GM19372 (cell line): ENCODE measurements around the gene OIP5.
"Not testable (repeated sequence)": the region's sequence is repeated elsewhere in the genome, so short reads cannot be mapped to it uniquely, and the experiment has no call there.

Experiments
- ATAC-seq: cut with Tn5 transposase; IDR thresholded peaks from one replicate; pipeline ENCODE4 v1.9.1; 2021; ENCODE audit warnings: mild to moderate bottlenecking, low read depth, moderate library complexity; ENCODE audit not compliant: unreplicated experiment

The OIP5 gene

GRCh38 chr15:41262571-41262970, 69.8 kb downstream of the OIP5 start:
- ATAC-seq = no peak

DNA sequence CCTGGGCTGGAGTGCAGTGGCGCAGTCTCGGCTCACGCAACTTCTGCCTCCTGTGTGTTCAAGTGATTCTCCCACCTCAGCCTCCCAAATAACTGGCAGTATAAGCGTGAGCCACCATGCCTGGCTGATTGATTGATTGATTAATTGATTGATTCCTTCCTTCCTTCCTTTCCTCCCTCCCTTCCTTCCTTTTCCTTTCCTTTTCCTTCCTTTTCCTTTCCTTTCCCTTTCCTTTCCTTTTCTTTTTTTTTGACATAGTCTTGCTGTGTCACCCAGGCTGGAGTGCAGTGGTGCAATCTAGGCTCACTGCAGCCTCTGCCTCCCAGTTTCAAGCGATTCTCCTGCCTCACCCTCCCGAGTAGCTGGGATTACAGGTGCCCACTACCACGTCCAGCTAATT, 71.5 kb downstream of the OIP5 start:
- not testable (repeated sequence) for ATAC-seq

GRCh38 chr15:41259546-41260189, 72.7 kb downstream of the OIP5 start:
- no peak for ATAC-seq
